Colonic mucosa (tissue), 4 donors: Measurements from ENCODE around the gene GABRD. TPM values are rescaled to one million over a fixed set of nuclear protein-coding genes. Genes with fewer than 3 reads are reported as not detected.

Source experiments
- DNase-seq: peaks from one replicate; pipeline ENCODE4 v3.0.0-alpha.2; 2020
- H3K27ac ChIP-seq: fragments of 200-600 bp; one replicate; pipeline ENCODE4 v1.8.0; 2021
- H3K27me3 ChIP-seq: fragments of 200-600 bp; one replicate; pipeline ENCODE4 v1.8.0; 2021
- H3K36me3 ChIP-seq: fragments of 200-600 bp; one replicate; pipeline ENCODE4 v1.8.0; 2021
- H3K4me1 ChIP-seq: fragments of 200-600 bp; one replicate; pipeline ENCODE4 v1.8.0; 2021; ENCODE audit warnings: mild to moderate bottlenecking
- H3K4me3 ChIP-seq: fragments of 200-600 bp; one replicate; pipeline ENCODE4 v1.8.0; 2021
- H3K9ac ChIP-seq, 2 donors: one replicate each; pipeline ENCODE4 v1.7.0; 2013; ENCODE audit warnings: control low read depth in 2 of 2, low read depth in 2 of 2, low read length in 2 of 2
- H3K9me3 ChIP-seq: fragments of 200-600 bp; one replicate; pipeline ENCODE4 v1.8.0; 2021
- CTCF ChIP-seq: fragments of 200-600 bp; IDR thresholded peaks from one replicate; pipeline ENCODE4 v1.8.0; 2022; ENCODE audit warnings: antibody characterized with exemption, mild to moderate bottlenecking
- intact Hi-C: fragments of 100-400 bp; cut with DNase I; formaldehyde crosslinking; loops from one replicate; pipeline ENCODE4 v1.14.1; 2022
- total RNA-seq, 2 donors: library from RNA; stranded (reverse); fragmentation: NEBNext Ultra II Directional in 1 of 2; extraction: Animal tissue kit (Norgen Biotek cat#: 25700) in 1 of 2; gene quantifications; one replicate each; pipeline ENCODE4 v1.2.1, GENCODE V29; 2021
- donor health status: healthy.
- donor health status: DM: no; HTN: no; CAD: no.
- donor health status: DM: no; HTN: no; CAD: no.

Gene GABRD
- total RNA-seq, 2 donors from 2014 or later: 0.15 to 0.21 TPM

- Histone ChIP-seq H3K27ac (no peak overlapping the region), H3K36me3 (no peaks in the 10 kb centered on the region), H3K9me3 (no peaks in the 10 kb centered on the region), H3K9ac (no peak overlapping the region), H3K4me3 (no peak overlapping the region), H3K4me1 (no peaks in the 10 kb centered on the region), H3K27me3 (no peaks in the 10 kb centered on the region)
- no peak for TF ChIP-seq CTCF
- intact Hi-C loops: no loop called here
- DNase-seq: no peak
These were observed 13.6 kb downstream of the GABRD start for GRCh38 chr1:2032737-2033136.

GRCh38 chr1:2033165-2033564, 14.0 kb downstream of the GABRD start:
- DNase-seq: no peak
- no peak overlapping the region for H3K27ac ChIP-seq
- no peak overlapping the region for H3K9ac ChIP-seq
- H3K4me3 ChIP-seq: no peak overlapping the region
- no peaks in the 10 kb centered on the region for H3K4me1 ChIP-seq
- intact Hi-C loops: no loop called here
- TF ChIP-seq CTCF: no peak
- no peaks in the 10 kb centered on the region for H3K27me3 ChIP-seq
- no peaks in the 10 kb centered on the region for H3K36me3 ChIP-seq
- no peaks in the 10 kb centered on the region for H3K9me3 ChIP-seq

- H3K4me3 ChIP-seq: no peak overlapping the region
- no peaks in the 10 kb centered on the region for H3K27me3 ChIP-seq
- H3K9me3 ChIP-seq: no peaks in the 10 kb centered on the region
- H3K4me1 ChIP-seq: no peaks in the 10 kb centered on the region
- DNase-seq: no peak
- no peak overlapping the region for H3K27ac ChIP-seq
- H3K9ac ChIP-seq: no peak overlapping the region
- no peak for TF ChIP-seq CTCF
- intact Hi-C loops: loop anchor here (5.0 kb wide), 1 partner anchor 74 kb away; no protein-coding TSS in a partner anchor
- no peaks in the 10 kb centered on the region for H3K36me3 ChIP-seq
These were observed 17.1 kb downstream of the GABRD start for GRCh38 chr1:2036287-2036686.

- Histone ChIP-seq H3K4me3 (no peak overlapping the region), H3K9ac (no peak overlapping the region), H3K36me3 (no peaks in the 10 kb centered on the region), H3K9me3 (no peaks in the 10 kb centered on the region), H3K27me3 (no peaks in the 10 kb centered on the region), H3K4me1 (no peaks in the 10 kb centered on the region), H3K27ac (no peak overlapping the region)
- intact Hi-C loops: loop anchor here (5.0 kb wide), 1 partner anchor 75 kb away; no protein-coding TSS in a partner anchor
- TF ChIP-seq CTCF: no peak
- DNase-seq: no peak
These were observed 18.3 kb downstream of the GABRD start for GRCh38 chr1:2037314-2037979.

GRCh38 chr1:2038229-2038628, 19.1 kb downstream of the GABRD start:
- H3K36me3 ChIP-seq: no peaks in the 10 kb centered on the region
- H3K9ac ChIP-seq: no peak overlapping the region
- H3K9me3 ChIP-seq: no peaks in the 10 kb centered on the region
- no peaks in the 10 kb centered on the region for H3K4me1 ChIP-seq
- no peaks in the 10 kb centered on the region for H3K27me3 ChIP-seq
- TF ChIP-seq CTCF: no peak
- intact Hi-C loops: loop anchor here (5.0 kb wide), 1 partner anchor 76 kb away; no protein-coding TSS in a partner anchor
- H3K4me3 ChIP-seq: no peak overlapping the region
- no peak overlapping the region for H3K27ac ChIP-seq
- no peak for DNase-seq
